SKM-1 treated with dmso at 0.1 percent for 144 hours (cell line): ENCODE data around the gene TIAM1.
A peak's percentile ranks its signal among the peaks of the same experiment; 100 is the strongest.

Source experiments
- DNase-seq: peaks from one replicate; lab custom pipeline; 2025; ENCODE audit not compliant: unreplicated experiment; lab: John Stamatoyannopoulos, UW

The TIAM1 gene

GRCh38 chr21:31182231-31183140, 161.6 kb downstream of the TIAM1 start:
- DNase-seq: no peak

DNA sequence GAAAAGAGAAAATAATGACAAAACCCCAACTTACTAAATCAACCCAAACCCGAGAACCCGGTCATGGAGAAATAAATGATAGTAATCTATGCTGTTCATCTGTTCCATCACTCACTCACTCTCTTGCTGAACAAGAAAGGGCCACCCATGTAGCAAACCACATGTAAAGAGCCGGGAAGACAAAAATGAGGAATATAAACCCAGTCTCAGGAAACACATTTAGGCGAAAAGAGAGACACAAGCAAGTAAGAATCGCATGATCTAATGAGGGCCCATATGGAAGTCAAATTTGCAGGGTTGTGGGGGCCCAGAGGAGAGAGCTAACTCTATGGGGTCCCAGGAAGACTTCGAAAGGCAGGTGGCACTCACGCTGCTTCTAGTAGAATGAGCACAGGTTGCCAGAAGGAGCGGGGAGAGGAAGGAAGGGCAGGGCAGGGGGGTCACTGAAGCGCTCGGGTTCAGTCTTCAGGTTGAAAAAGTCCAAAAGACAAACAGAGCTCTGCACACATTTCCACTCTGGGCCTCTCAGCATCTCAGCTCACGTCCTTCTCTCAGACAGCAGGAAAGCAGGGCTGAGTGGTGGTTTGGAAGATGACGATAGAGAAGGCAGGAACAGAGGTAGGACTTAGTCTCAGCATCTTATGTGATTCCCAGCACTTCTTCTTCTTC, 162.8 kb downstream of the TIAM1 start:
- no peak for DNase-seq

- peak; percentile 38 for DNase-seq
Observed at GRCh38 chr21:31180256-31181081, 163.6 kb downstream of the TIAM1 start.

GRCh38 chr21:31176725-31177124, 167.3 kb downstream of the TIAM1 start:
- DNase-seq: no peak

DNA sequence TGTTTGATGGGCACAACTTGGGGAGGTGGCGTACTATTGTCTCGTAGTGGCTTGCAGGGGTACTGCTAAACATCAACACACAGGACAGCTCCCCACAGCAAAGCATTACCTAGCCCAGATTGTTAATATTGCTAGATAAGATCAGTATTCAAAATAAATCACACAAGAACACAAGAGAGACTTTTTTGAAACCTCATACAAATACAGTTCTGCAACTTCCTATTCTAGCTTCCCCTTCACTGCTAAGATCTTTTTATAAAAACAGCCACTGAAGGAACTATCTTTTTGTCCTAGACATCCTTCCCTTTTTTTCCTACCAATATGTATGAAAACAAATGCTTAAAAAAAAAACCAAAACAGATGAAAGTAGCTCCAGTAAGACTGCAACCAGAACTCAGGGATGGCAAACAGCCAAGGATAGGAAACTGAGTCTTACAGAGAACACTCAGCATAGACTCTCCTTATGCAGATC, 167.9 kb downstream of the TIAM1 start:
- DNase-seq: peak; percentile 79

GRCh38 chr21:31173881-31174555, 170.0 kb downstream of the TIAM1 start:
- DNase-seq: no peak

DNA sequence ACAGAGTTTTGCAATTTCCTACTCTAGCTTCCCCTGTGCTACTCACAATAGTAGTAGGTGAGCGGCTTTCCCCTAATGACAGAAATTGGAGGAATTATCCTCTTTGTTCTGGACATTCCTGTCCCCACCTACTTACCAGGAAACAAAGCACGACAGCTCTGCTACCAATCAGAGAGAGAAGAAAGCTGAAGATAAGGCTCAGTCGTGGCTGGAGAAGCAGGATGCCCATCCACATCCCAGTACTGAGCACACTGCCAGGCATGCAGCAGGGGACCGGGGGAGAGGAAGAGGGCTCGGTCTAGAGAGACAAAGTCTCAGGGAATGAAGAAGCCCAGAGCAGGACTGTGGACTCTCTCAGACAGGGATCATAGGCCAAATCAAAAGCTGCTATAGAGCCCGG, 171.7 kb downstream of the TIAM1 start:
- DNase-seq: no peak

DNA sequence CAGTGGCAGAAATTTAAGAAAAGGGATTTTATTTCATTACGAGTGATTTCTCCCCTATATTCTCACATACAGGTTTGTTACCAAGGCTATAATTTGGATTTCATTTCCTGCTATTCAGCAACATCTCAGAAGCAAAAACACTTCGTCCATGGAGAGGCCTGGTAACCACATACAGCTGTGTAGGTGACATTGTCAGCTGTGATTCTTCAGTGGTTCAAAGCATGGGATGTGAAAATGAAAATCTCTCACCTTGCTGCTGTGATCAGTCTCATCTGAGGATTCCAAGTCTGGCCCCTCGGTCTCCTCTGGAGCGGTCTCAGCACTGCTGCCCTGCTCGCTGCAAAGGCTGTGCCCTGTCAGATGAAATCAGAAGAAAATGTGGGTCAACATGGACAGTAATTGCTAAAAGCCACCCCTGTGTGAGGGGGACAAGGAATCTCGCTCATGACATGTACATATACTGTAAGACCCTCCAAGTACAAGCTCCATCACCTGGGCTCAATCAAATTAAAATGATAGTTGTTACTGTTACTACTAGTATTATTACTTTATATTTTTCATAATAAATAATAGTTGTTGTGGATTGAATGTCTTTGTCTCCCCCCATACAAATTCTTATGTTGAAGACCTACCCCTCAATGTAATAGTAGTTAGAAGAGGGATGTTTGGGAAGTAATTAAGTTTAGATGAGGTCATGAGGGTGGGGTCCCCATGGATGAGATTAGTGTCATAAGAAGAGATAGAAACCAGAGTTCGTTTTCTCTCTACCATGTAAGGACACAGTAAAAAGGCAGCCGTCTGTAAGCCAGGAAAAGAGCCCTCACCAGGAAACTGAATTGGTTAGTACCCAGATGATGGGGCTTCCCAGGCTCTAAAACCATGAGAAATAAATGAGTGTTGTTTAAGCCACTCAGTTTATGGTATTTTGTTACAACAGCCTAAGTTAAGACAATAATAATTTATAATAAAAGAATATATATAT, 179.1 kb downstream of the TIAM1 start:
- no peak for DNase-seq

DNA sequence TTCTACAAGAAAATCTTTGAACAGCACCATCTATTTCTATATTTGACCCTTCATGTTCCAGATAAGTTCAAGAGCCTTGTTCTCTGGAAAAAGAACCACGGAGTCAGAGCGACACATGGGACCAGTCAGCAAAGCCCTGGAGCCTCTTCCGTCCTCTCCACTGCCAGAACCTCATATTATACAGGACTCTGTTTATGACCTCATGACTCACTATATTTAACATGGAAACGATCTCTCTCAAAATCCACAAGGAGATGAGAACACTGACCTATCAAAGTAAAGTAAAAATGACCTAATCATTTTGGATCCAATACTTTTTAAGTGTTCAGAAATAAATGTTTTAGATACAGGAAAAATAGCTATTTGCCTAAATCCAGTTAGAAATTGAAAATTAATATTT, 181.2 kb downstream of the TIAM1 start:
- DNase-seq: no peak

GRCh38 chr21:31162079-31162699, 181.9 kb downstream of the TIAM1 start:
- no peak for DNase-seq

DNA sequence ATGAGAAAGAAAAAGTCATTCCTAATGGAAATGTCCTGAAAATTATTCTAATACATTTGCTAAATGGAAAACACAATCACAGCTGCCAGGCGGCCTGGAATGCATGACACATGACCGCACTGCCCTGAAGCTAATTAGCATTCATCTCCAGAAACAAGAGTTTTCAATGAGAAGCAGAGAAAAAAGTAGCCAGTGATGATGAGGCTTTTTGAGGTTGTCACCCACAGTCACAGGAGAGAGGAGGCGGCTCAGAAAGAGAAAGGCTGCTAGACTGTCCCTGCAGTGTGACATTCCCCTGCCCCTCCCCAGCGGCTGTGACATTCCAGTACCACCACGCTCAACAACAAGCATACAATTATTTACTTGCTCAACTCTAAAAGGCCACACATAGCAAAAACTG, 182.9 kb downstream of the TIAM1 start:
- DNase-seq: no peak

DNA sequence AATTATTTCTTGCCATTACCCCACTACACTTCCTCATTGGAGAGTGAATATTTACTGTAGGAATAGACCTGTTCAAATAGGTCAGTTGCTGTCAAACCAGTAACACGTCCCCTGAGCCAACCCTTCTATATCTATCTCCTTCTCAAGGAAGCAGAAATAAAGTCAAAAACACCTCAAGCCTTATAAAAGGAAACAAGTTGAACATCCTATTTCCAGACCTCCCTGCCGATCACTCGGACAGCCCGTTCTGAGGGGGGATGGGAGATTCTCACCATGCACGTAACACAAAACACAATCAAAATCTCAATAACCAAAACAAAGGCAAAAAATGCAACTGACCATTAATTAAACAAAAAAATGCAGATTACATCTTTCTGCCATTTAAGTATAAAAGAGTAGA, 184.3 kb downstream of the TIAM1 start:
- DNase-seq: no peak

DNA sequence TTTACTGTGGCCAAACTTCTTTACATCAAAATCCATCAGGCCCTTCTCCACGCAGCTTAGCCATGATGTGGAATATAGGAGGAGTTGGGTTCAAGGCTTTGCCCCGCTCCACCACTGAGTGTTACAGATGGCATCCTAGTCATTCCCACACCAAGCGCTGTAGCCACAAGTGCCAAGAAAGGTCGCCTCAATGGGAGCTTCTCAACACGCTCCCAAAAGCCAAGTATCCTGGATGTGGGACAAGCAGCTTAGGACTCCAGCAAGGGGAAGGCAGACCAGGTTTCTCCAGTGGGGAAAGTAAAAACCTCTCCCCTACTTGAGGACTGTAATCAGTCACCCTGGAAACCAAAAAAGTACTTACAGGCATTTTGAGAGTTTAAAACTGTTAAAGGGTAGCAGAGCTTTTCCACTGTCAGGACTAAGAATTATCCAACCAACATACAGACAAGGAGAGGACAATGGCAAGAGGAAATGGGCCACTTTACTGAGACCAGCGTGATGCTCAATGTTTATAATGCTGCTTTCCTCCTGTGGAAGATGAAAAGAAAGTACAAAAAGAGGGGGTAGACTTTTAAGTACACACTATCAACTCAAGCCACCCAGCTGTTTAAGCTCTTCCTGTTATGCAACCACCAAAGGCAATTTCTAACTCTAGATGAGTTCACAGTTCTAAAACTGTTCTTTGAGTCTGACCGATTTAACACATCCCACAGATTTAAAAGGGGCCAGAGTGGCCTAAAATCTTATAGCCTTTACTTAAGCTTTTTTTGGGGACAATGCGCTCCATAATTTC, 185.1 kb downstream of the TIAM1 start:
- peak; percentile 38 for DNase-seq

DNA sequence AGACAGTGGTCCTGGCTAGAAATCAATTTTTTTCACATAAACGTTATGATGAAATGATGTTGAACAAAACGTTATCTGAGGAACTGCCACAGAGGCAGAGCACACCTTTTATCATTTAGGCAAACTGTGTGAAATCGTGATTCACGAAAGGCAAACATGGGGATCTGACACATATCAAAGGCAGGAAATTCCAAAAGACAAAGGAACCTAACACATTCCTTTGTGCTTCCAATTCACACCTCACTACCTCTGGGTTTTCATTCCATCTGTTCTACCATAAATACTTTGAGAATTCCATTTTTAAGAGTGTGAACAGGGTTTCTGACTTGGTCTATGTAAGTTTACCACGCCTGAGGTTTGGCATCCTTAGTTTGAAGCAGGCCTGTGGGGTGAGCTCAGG, 186.3 kb downstream of the TIAM1 start:
- no peak for DNase-seq

DNA sequence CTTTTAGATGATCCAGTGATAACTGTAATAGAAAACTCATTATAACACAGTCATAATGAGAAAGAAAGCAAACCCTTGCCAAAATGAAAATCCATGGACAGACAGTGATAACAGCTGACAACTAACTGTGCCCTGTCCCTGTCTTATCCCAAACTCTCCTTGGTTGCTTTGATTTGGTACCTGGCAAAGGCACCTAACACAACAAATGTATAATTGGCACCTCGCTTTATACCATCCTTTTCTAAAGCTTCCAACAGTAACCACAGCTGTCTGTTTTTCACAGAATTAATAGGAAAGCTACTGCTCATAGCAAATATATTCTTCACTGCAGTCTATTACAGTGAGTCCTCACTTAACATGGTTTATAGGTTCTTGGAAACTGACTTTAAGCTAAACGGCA, 187.4 kb downstream of the TIAM1 start:
- no peak for DNase-seq

DNA sequence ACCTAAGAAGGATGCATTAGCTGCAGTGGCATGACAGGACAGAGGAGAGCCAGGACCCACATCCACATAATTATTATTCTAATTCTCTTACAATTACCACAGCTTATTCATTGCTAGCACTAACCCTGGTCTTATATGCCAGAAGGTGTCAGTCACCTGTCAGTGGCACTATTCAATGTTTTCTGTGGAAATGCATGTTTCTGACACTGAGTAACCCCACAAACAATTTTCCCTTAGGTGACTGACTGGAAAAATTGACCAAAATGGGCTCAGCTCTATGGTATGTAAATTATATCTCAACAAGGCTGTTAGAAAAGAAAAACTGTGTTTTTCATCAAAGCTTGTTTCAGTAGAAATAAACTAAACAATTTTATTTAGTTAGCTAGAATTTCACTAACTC, 187.9 kb downstream of the TIAM1 start:
- DNase-seq: no peak

DNA sequence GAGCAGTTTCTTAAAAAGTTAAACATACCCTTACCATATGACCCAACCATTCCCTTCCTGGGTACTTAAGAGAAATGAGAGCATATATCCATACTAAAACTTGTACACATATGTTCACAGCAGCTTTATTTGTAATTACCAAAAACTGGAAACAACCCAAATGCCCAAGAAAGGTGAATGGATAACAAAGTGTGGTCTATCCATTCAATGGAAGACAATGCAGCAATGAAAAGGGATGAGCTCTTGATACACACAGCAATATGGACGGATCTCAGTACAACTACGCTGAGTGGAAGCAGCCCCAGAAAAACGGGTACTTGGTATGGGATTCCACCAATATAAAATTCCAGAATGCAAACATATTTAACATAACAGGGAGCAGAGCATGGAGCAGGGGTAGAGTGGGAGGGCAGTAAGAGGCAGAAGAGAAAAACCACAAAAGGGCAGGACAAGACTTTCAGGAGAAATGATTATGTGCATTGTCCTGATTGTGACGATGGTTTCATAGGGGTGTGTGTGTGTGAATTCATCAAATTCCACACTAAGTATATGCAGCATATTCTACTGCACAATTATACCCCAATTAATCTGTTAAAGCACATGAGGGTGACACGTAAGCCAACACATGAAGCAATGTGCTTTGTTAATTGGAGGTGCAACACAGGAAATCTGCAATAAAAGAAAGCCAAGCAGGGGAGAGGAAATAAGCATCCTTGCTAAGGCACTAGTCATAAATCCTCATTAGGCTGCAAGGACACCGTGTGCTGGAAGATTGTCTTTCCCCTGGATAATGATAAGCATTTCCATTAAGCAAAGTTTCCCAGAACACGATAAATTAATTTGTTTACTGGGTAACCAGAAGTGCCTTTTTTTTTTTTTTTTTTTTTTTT, 192.7 kb downstream of the TIAM1 start:
- no peak for DNase-seq
